AG10803 (cell line): ENCODE results near the gene FABP2.

ENCODE experiments used
- DNase-seq: peaks from one replicate; pipeline ENCODE4 v3.0.0; 2010; ENCODE audit warnings: low read depth
- H3K4me3 ChIP-seq: 2 replicates; pipeline ENCODE4 v1.5.1; 2011; ENCODE audit warnings: mild to moderate bottlenecking, low read length, control low read depth
- CTCF ChIP-seq: conservative IDR thresholded peaks from 2 replicates; pipeline ENCODE4 v1.5.1; 2011; ENCODE audit warnings: mild to moderate bottlenecking, low read length, control low read depth, inconsistent platforms

FABP2 gene

GRCh38 chr4:119313237-119313636 is 8.7 kb downstream of the FABP2 start:
- no peak overlapping the region for H3K4me3 ChIP-seq
- no peak for TF ChIP-seq CTCF
- DNase-seq: no peak

- H3K4me3 ChIP-seq: no peak overlapping the region
- TF ChIP-seq CTCF: no peak
- DNase-seq: no peak
Measured at GRCh38 chr4:119310826-119311225, 11.1 kb downstream of the FABP2 start.

GRCh38 chr4:119307606-119308005 is 14.3 kb downstream of the FABP2 start:
- no peak overlapping the region for H3K4me3 ChIP-seq
- TF ChIP-seq CTCF: no peak

GRCh38 chr4:119304431-119304830 is 17.5 kb downstream of the FABP2 start:
- no peak for DNase-seq
- no peak for TF ChIP-seq CTCF
- no peak overlapping the region for H3K4me3 ChIP-seq

More at GRCh38 chr4:119307606-119308005, 14.3 kb downstream of the FABP2 start:
- no peak for DNase-seq

GRCh38 chr4:119303587-119304305 is 18.2 kb downstream of the FABP2 start:
- TF ChIP-seq CTCF: no peak
- H3K4me3 ChIP-seq: no peak overlapping the region
- no peak for DNase-seq

GRCh38 chr4:119302073-119302832 is 19.7 kb downstream of the FABP2 start:
- H3K4me3 ChIP-seq: no peak overlapping the region
- no peak for TF ChIP-seq CTCF
- no peak for DNase-seq
